ENCODE results near the gene POGZ. TPM values are rescaled to one million over a fixed set of nuclear protein-coding genes. Genes with fewer than 3 reads are reported as not detected.
A peak's percentile ranks its signal among the peaks of the same experiment; 100 is the strongest.

POGZ gene
- total RNA-seq, 1 experiment from 2014 or later, result 128 TPM

GRCh38 chr1:151403612-151404011 is 55.7 kb downstream of the POGZ start:
- intact Hi-C loops (cut with micrococcal nuclease; ENCODE audit: unreplicated experiment), result no loop called here
- Mint-ChIP-seq H3K27me3 (ENCODE audit: unreplicated experiment) (no peaks in the 10 kb centered on the region), H3K4me3 (ENCODE audit: low read depth, unreplicated experiment) (no peak overlapping the region), H3K27ac (ENCODE audit: unreplicated experiment) (no peak overlapping the region), H3K9me3 (ENCODE audit: low read depth, unreplicated experiment) (no peaks in the 10 kb centered on the region), H3K4me1 (ENCODE audit: low read depth, unreplicated experiment) (peaks cover 33% of the 10 kb centered on the region), H3K36me3 (ENCODE audit: insufficient read depth, unreplicated experiment) (peaks cover 88% of the 10 kb centered on the region)
- no peak for DNase-seq
- no TSS peak for BruUV-seq (replicated peaks)
- no peak for TF ChIP-seq CTCF (IDR thresholded peaks at IDR 0.05; ENCODE audit: unreplicated experiment)
- CTCF ChIA-PET, result interaction anchor here (0.6 kb wide), 2 partner anchors 25 to 79 kb away, joined by 4 to 7 read pairs; no protein-coding TSS in a partner anchor

- no peaks in the 10 kb centered on the region for H3K27me3 Mint-ChIP-seq (ENCODE audit: unreplicated experiment)
Measured at GRCh38 chr1:151402764-151403163, 56.5 kb downstream of the POGZ start.

GRCh38 chr1:151401860-151402259 is 57.4 kb downstream of the POGZ start:
- no peak for DNase-seq
- Mint-ChIP-seq H3K27me3 (ENCODE audit: unreplicated experiment) (no peaks in the 10 kb centered on the region), H3K4me1 (ENCODE audit: low read depth, unreplicated experiment) (peaks cover 33% of the 10 kb centered on the region), H3K36me3 (ENCODE audit: insufficient read depth, unreplicated experiment) (peaks cover 75% of the 10 kb centered on the region), H3K4me3 (ENCODE audit: low read depth, unreplicated experiment) (peak overlapping the region; percentile 99), H3K27ac (ENCODE audit: unreplicated experiment) (peak overlapping the region; percentile 99), H3K9me3 (ENCODE audit: low read depth, unreplicated experiment) (no peaks in the 10 kb centered on the region)
- BruUV-seq (replicated peaks), result no TSS peak
- CTCF ChIA-PET, result interaction anchor here (1.2 kb wide), 1 partner anchor 101 kb away, joined by 5 read pairs; no protein-coding TSS in a partner anchor
- no peak for TF ChIP-seq CTCF (IDR thresholded peaks at IDR 0.05; ENCODE audit: unreplicated experiment)
- intact Hi-C loops (cut with micrococcal nuclease; ENCODE audit: unreplicated experiment), result no loop called here

More at GRCh38 chr1:151402764-151403163, 56.5 kb downstream of the POGZ start:
- Mint-ChIP-seq H3K36me3 (ENCODE audit: insufficient read depth, unreplicated experiment) (peaks cover 84% of the 10 kb centered on the region), H3K27ac (ENCODE audit: unreplicated experiment) (peak overlapping the region; percentile 67), H3K4me1 (ENCODE audit: low read depth, unreplicated experiment) (peaks cover 33% of the 10 kb centered on the region), H3K9me3 (ENCODE audit: low read depth, unreplicated experiment) (no peaks in the 10 kb centered on the region), H3K4me3 (ENCODE audit: low read depth, unreplicated experiment) (no peak overlapping the region)
- intact Hi-C loops (cut with micrococcal nuclease; ENCODE audit: unreplicated experiment), result no loop called here
- no peak for DNase-seq
- TF ChIP-seq CTCF (IDR thresholded peaks at IDR 0.05; ENCODE audit: unreplicated experiment), result no peak
- no TSS peak for BruUV-seq (replicated peaks)
- CTCF ChIA-PET, result interaction anchor here (1.2 kb wide), 1 partner anchor 102 kb away, joined by 5 read pairs; no protein-coding TSS in a partner anchor

GRCh38 chr1:151401125-151401788 is 58.0 kb downstream of the POGZ start:
- Mint-ChIP-seq H3K27ac (ENCODE audit: unreplicated experiment) (peak overlapping the region; percentile 99), H3K9me3 (ENCODE audit: low read depth, unreplicated experiment) (no peaks in the 10 kb centered on the region), H3K4me3 (ENCODE audit: low read depth, unreplicated experiment) (peak overlapping the region; percentile 99), H3K27me3 (ENCODE audit: unreplicated experiment) (no peaks in the 10 kb centered on the region), H3K4me1 (ENCODE audit: low read depth, unreplicated experiment) (peaks cover 33% of the 10 kb centered on the region), H3K36me3 (ENCODE audit: insufficient read depth, unreplicated experiment) (peaks cover 73% of the 10 kb centered on the region)
- BruUV-seq (replicated peaks), result no TSS peak
- intact Hi-C loops (cut with micrococcal nuclease; ENCODE audit: unreplicated experiment), result no loop called here
- no peak for TF ChIP-seq CTCF (IDR thresholded peaks at IDR 0.05; ENCODE audit: unreplicated experiment)
- CTCF ChIA-PET, result interaction anchor here (0.6 to 1.2 kb wide), 3 partner anchors 35 to 147 kb away, joined by 3 to 5 read pairs (median 3); partner anchors contain the start of gene PSMD4
- peak; percentile 18 for DNase-seq

All from Calu3 (cell line).